ENCODE measurements around the gene UBE2U.

Gene UBE2U

GRCh38 chr1:64172458-64172983 is 30.9 kb upstream of the UBE2U start:
- Histone ChIP-seq H3K4me1 (ENCODE audit: control insufficient read depth, insufficient read depth, low read length, poor library complexity, severe bottlenecking) (peaks cover 32% of the 10 kb centered on the region), H3K9me3 (ENCODE audit: control insufficient read depth, low read length) (peaks cover 20% of the 10 kb centered on the region), H3K4me3 (ENCODE audit: extremely low read depth, insufficient read depth, low read length, poor library complexity, severe bottlenecking) (no peak overlapping the region), H3K36me3 (ENCODE audit: control insufficient read depth, insufficient read depth, low read length) (peaks cover 37% of the 10 kb centered on the region), H3K27ac (ENCODE audit: low read depth, low read length, severe bottlenecking) (peak overlapping the region; percentile 88)
- WGBS, 2 experiments (ENCODE audit: insufficient coverage in 2 of 2) = 40 to 90% methylated on average over 1 of the region's 3 CpGs

DNA sequence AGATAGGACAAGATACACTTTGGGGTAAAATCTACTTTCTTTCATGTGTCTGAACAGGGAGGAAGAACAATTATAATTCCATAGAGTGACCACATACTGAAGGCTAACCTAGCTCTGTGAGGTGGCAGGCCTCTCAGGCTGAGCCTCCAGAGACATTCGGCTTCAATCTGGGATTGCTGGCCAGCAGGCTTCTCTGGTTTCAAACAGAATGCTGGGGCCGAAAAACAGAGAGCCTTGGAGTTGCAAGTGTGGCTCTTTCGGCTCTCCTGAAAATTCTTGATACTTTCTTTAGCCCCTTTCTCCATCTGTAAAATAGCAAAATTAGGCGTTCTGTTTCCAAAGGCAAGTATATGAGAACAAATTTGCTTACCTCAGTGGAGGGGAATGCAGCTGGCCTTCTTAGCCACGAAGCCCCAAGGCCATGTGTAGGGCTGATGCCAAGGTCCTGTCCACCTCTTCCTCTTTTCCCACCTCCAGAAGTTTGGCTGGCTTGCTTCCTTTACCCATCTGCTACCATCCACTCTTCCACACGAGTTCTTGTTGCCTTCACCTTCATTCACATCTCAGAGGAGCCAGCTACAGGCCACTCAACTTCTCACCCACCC is 30.0 kb upstream of the UBE2U start:
- Histone ChIP-seq H3K9me3 (ENCODE audit: control insufficient read depth, low read length) (peaks cover 17% of the 10 kb centered on the region), H3K4me3 (ENCODE audit: extremely low read depth, insufficient read depth, low read length, poor library complexity, severe bottlenecking) (no peak overlapping the region), H3K27ac (ENCODE audit: low read depth, low read length, severe bottlenecking) (peak overlapping the region; percentile 88), H3K36me3 (ENCODE audit: control insufficient read depth, insufficient read depth, low read length) (peaks cover 37% of the 10 kb centered on the region), H3K4me1 (ENCODE audit: control insufficient read depth, insufficient read depth, low read length, poor library complexity, severe bottlenecking) (peaks cover 32% of the 10 kb centered on the region)
- 93 to 97% methylated on average over 5 of the region's 6 CpGs for whole genome bisulfite sequencing, 2 experiments (ENCODE audit: insufficient coverage in 2 of 2)

- Histone ChIP-seq H3K36me3 (ENCODE audit: control insufficient read depth, insufficient read depth, low read length) (peaks cover 25% of the 10 kb centered on the region), H3K27ac (ENCODE audit: low read depth, low read length, severe bottlenecking) (no peak overlapping the region), H3K4me3 (ENCODE audit: extremely low read depth, insufficient read depth, low read length, poor library complexity, severe bottlenecking) (no peak overlapping the region), H3K9me3 (ENCODE audit: control insufficient read depth, low read length) (no peaks in the 10 kb centered on the region), H3K4me1 (ENCODE audit: control insufficient read depth, insufficient read depth, low read length, poor library complexity, severe bottlenecking) (peaks cover 32% of the 10 kb centered on the region)
Measured at GRCh38 chr1:64175639-64176038, 27.8 kb upstream of the UBE2U start.

DNA sequence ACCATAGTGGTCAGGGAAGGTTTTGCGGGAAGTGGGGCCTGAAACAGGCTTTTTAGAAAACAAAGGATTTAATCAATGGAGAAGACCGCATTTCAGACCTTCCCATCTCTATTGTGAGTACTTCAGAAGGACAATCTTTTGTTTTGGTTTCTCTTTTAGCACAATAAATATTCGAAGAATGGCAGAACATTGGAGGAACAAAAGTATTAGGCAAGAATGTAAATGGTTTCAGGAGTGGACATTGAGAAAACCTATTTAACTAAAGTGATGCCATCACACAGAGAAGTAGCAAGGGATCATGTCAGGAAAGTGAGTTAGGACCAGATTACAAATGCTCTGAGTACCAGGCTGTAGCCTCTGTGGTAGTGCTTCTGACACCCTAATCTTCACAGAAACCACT is 26.8 kb upstream of the UBE2U start:
- peaks cover 25% of the 10 kb centered on the region for H3K36me3 ChIP-seq (ENCODE audit: control insufficient read depth, insufficient read depth, low read length)
- H3K9me3 ChIP-seq (ENCODE audit: control insufficient read depth, low read length) = no peaks in the 10 kb centered on the region
- H3K4me3 ChIP-seq (ENCODE audit: extremely low read depth, insufficient read depth, low read length, poor library complexity, severe bottlenecking) = no peak overlapping the region
- peaks cover 27% of the 10 kb centered on the region for H3K4me1 ChIP-seq (ENCODE audit: control insufficient read depth, insufficient read depth, low read length, poor library complexity, severe bottlenecking)
- 89 to 100% methylated on average over 1 to 3 of the region's 3 CpGs for WGBS, 2 experiments (ENCODE audit: insufficient coverage in 2 of 2)
- H3K27ac ChIP-seq (ENCODE audit: low read depth, low read length, severe bottlenecking) = no peak overlapping the region

GRCh38 chr1:64179588-64179987 is 23.8 kb upstream of the UBE2U start:
- no peak overlapping the region for H3K4me3 ChIP-seq (ENCODE audit: extremely low read depth, insufficient read depth, low read length, poor library complexity, severe bottlenecking)
- peaks cover 25% of the 10 kb centered on the region for H3K36me3 ChIP-seq (ENCODE audit: control insufficient read depth, insufficient read depth, low read length)
- no peaks in the 10 kb centered on the region for H3K4me1 ChIP-seq (ENCODE audit: control insufficient read depth, insufficient read depth, low read length, poor library complexity, severe bottlenecking)
- WGBS, 2 experiments (ENCODE audit: insufficient coverage in 2 of 2) = 96 to 100% methylated on average over 2 of the region's 4 CpGs
- H3K27ac ChIP-seq (ENCODE audit: low read depth, low read length, severe bottlenecking) = no peak overlapping the region
- no peaks in the 10 kb centered on the region for H3K9me3 ChIP-seq (ENCODE audit: control insufficient read depth, low read length)

- Histone ChIP-seq H3K4me1 (ENCODE audit: control insufficient read depth, insufficient read depth, low read length, poor library complexity, severe bottlenecking) (no peaks in the 10 kb centered on the region), H3K9me3 (ENCODE audit: control insufficient read depth, low read length) (no peaks in the 10 kb centered on the region), H3K4me3 (ENCODE audit: extremely low read depth, insufficient read depth, low read length, poor library complexity, severe bottlenecking) (no peak overlapping the region), H3K27ac (ENCODE audit: low read depth, low read length, severe bottlenecking) (no peak overlapping the region), H3K36me3 (ENCODE audit: control insufficient read depth, insufficient read depth, low read length) (peaks cover 21% of the 10 kb centered on the region)
- 90 to 100% methylated on average over 1 to 2 of the region's 2 CpGs for WGBS, 2 experiments (ENCODE audit: insufficient coverage in 2 of 2)
Measured at GRCh38 chr1:64182207-64182606, 21.2 kb upstream of the UBE2U start.

GRCh38 chr1:64183395-64184002 is 19.9 kb upstream of the UBE2U start:
- Histone ChIP-seq H3K36me3 (ENCODE audit: control insufficient read depth, insufficient read depth, low read length) (peaks cover 9% of the 10 kb centered on the region), H3K4me1 (ENCODE audit: control insufficient read depth, insufficient read depth, low read length, poor library complexity, severe bottlenecking) (no peaks in the 10 kb centered on the region), H3K27ac (ENCODE audit: low read depth, low read length, severe bottlenecking) (no peak overlapping the region), H3K4me3 (ENCODE audit: extremely low read depth, insufficient read depth, low read length, poor library complexity, severe bottlenecking) (no peak overlapping the region), H3K9me3 (ENCODE audit: control insufficient read depth, low read length) (no peaks in the 10 kb centered on the region)
- WGBS, 2 experiments (ENCODE audit: insufficient coverage in 2 of 2) = 90 to 91% methylated on average over 4 of the region's 5 CpGs

- Histone ChIP-seq H3K27ac (ENCODE audit: low read depth, low read length, severe bottlenecking) (no peak overlapping the region), H3K4me1 (ENCODE audit: control insufficient read depth, insufficient read depth, low read length, poor library complexity, severe bottlenecking) (no peaks in the 10 kb centered on the region), H3K4me3 (ENCODE audit: extremely low read depth, insufficient read depth, low read length, poor library complexity, severe bottlenecking) (no peak overlapping the region), H3K9me3 (ENCODE audit: control insufficient read depth, low read length) (no peaks in the 10 kb centered on the region), H3K36me3 (ENCODE audit: control insufficient read depth, insufficient read depth, low read length) (peaks cover 5% of the 10 kb centered on the region)
- WGBS, 2 experiments (ENCODE audit: insufficient coverage in 2 of 2) = 85 to 88% methylated on average over 4 to 5 of the region's 5 CpGs
Measured at GRCh38 chr1:64184003-64184440, 19.4 kb upstream of the UBE2U start.

DNA sequence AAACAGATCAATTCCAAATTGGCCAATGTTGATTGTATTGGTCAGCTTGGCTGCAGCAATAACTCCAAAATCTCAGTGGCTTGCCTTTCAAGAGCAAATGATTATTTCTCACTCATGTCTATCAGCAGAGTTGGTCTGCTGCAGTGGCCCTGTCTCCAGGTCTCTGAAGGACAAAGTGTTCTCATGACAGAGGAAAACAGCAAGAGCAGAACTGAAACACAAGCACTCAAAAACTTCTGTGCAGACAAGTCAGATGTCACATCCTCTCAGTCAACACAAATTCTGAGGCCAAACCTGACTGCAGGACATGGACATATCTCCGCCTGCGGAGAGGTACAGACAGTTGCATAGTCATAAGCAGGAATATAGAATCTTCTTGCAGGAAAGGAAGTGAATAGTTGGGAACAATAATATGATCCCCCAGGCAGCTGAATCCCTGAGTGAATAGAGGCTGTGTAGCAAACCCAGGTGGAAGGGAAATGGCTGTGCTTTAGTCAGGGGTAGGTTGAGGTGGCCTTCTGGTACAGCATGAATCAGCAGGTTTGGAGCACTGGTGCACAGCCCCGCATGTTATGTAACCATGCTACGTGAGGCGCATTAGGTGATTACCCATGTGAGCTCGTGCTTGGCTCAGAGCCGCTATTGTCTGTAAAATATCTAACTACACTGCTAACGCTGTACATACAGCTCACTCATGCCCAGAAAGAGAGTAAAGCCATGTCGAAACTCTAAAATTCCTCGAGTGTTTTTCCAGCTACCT is 17.1 kb upstream of the UBE2U start:
- 87 to 88% methylated on average over 9 of the region's 10 CpGs for WGBS, 2 experiments (ENCODE audit: insufficient coverage in 2 of 2)
- Histone ChIP-seq H3K9me3 (ENCODE audit: control insufficient read depth, low read length) (no peaks in the 10 kb centered on the region), H3K4me3 (ENCODE audit: extremely low read depth, insufficient read depth, low read length, poor library complexity, severe bottlenecking) (no peak overlapping the region), H3K27ac (ENCODE audit: low read depth, low read length, severe bottlenecking) (no peak overlapping the region), H3K36me3 (ENCODE audit: control insufficient read depth, insufficient read depth, low read length) (no peaks in the 10 kb centered on the region), H3K4me1 (ENCODE audit: control insufficient read depth, insufficient read depth, low read length, poor library complexity, severe bottlenecking) (no peaks in the 10 kb centered on the region)

GRCh38 chr1:64186898-64187280 is 16.5 kb upstream of the UBE2U start:
- 84 to 89% methylated on average over 7 of the region's 7 CpGs for WGBS, 2 experiments (ENCODE audit: insufficient coverage in 2 of 2)
- H3K27ac ChIP-seq (ENCODE audit: low read depth, low read length, severe bottlenecking) = no peak overlapping the region
- no peak overlapping the region for H3K4me3 ChIP-seq (ENCODE audit: extremely low read depth, insufficient read depth, low read length, poor library complexity, severe bottlenecking)
- H3K9me3 ChIP-seq (ENCODE audit: control insufficient read depth, low read length) = no peaks in the 10 kb centered on the region
- no peaks in the 10 kb centered on the region for H3K36me3 ChIP-seq (ENCODE audit: control insufficient read depth, insufficient read depth, low read length)
- no peaks in the 10 kb centered on the region for H3K4me1 ChIP-seq (ENCODE audit: control insufficient read depth, insufficient read depth, low read length, poor library complexity, severe bottlenecking)

GRCh38 chr1:64187646-64188045 is 15.8 kb upstream of the UBE2U start:
- no peaks in the 10 kb centered on the region for H3K9me3 ChIP-seq (ENCODE audit: control insufficient read depth, low read length)
- H3K4me1 ChIP-seq (ENCODE audit: control insufficient read depth, insufficient read depth, low read length, poor library complexity, severe bottlenecking) = no peaks in the 10 kb centered on the region
- WGBS, 2 experiments (ENCODE audit: insufficient coverage in 2 of 2) = 91 to 95% methylated on average over 3 to 4 of the region's 4 CpGs
- no peak overlapping the region for H3K4me3 ChIP-seq (ENCODE audit: extremely low read depth, insufficient read depth, low read length, poor library complexity, severe bottlenecking)
- H3K27ac ChIP-seq (ENCODE audit: low read depth, low read length, severe bottlenecking) = no peak overlapping the region
- H3K36me3 ChIP-seq (ENCODE audit: control insufficient read depth, insufficient read depth, low read length) = no peaks in the 10 kb centered on the region
